GM19240 (cell line): ENCODE results near the gene ADNP2.

Experiments
- DNase-seq: peaks from one replicate; pipeline ENCODE4 v3.0.0; 2011; ENCODE audit warnings: low spot score; ENCODE audit not compliant: insufficient read length

Gene ADNP2

GRCh38 chr18:80189531-80189865 is 80.4 kb downstream of the ADNP2 start:
- no peak for DNase-seq
